Endothelial cell of umbilical vein (primary cell): Measurements from ENCODE around the gene TMEM107. TPM values are rescaled to one million over a fixed set of nuclear protein-coding genes. Genes with fewer than 3 reads are reported as not detected.

Source experiments
- BruUV-seq: library from RNA; stranded (reverse); fragments of 400-500 nt; replicated peaks from 2 replicates; lab custom pipeline; 2021; lab: Mats Ljungman, UMichigan
- CTCF ChIA-PET: fragments of 300-600, 350-600 bp; sonication (Branson Sonifier 250); formaldehyde crosslinking; loops from one replicate; lab custom pipeline; 2021; ENCODE audit warnings: antibody characterized with exemption, inconsistent platforms; lab: Charles Lee
- POLR2A ChIA-PET: fragments of 300-600, 350-600 bp; sonication (Branson Sonifier 250); formaldehyde crosslinking; loops from one replicate; lab custom pipeline; 2021; ENCODE audit warnings: antibody characterized with exemption, inconsistent platforms; lab: Charles Lee
- DNase-seq: peaks from one replicate; pipeline ENCODE4 v3.0.0-alpha.2; 2011; ENCODE audit warnings: low read depth, low spot score
- FAIRE-seq: peaks from 2 replicates; lab custom pipeline; 2011; peaks lifted over from hg19 to GRCh38; lab: Jason Lieb, UNC
- H2AFZ ChIP-seq: 2 replicates; pipeline ENCODE4 v1.6.0; 2012; ENCODE audit warnings: low read depth, low read length, control low read depth, inconsistent platforms
- H3K27ac ChIP-seq: 2 replicates; pipeline ENCODE4 v1.5.1; 2011; ENCODE audit warnings: low read depth, mild to moderate bottlenecking, control low read depth, low read length, moderate library complexity; ENCODE audit not compliant: insufficient read depth
- H3K27me3 ChIP-seq, 2 experiments: 2 replicates each; pipeline versions ENCODE4 v1.6.0 to v1.6.1; 2011; ENCODE audit warnings: low read length in 2 of 2, mixed read lengths in 1 of 2; ENCODE audit not compliant: control insufficient read depth in 2 of 2, insufficient read depth in 2 of 2
- H3K36me3 ChIP-seq, 2 experiments: 2 replicates in 1 of 2; 3 replicates in 1 of 2; pipeline ENCODE4 v1.5.1; 2011; ENCODE audit warnings: low read length in 2 of 2, mild to moderate bottlenecking in 1 of 2, moderate library complexity in 1 of 2; ENCODE audit not compliant: control insufficient read depth in 2 of 2, insufficient read depth in 2 of 2; ENCODE audit errors: extremely low read depth in 1 of 2
- H3K4me1 ChIP-seq: 3 replicates; pipeline ENCODE4 v1.5.1; 2011; ENCODE audit warnings: mild to moderate bottlenecking, low read length; ENCODE audit not compliant: control insufficient read depth, insufficient read depth; ENCODE audit errors: extremely low read depth
- H3K4me2 ChIP-seq: 2 replicates; pipeline ENCODE4 v1.6.1; 2011; ENCODE audit warnings: low read length, control low read depth, mixed read lengths; ENCODE audit not compliant: insufficient read depth
- H3K4me3 ChIP-seq, 3 experiments: fragments of 200-600 bp in 1 of 3; sonication (generic), shearing (Covaris generic) in 1 of 3; replicated peaks in 1 of 3; 2 replicates each; pipeline ENCODE4 v1.5.1; 2011 to 2016; ENCODE audit warnings: control low read depth in 3 of 3, low read length in 3 of 3, mild to moderate bottlenecking in 2 of 3, inconsistent platforms in 1 of 3, low read depth in 1 of 3, moderate library complexity in 1 of 3; ENCODE audit not compliant: insufficient read depth in 1 of 3
- H3K79me2 ChIP-seq: 2 replicates; pipeline ENCODE4 v1.6.0; 2012; ENCODE audit warnings: low read length, inconsistent platforms; ENCODE audit not compliant: control insufficient read depth, insufficient read depth
- H3K9ac ChIP-seq: replicated peaks from 2 replicates; pipeline ENCODE3; 2011; ENCODE audit warnings: low read length, control low read depth; ENCODE audit not compliant: insufficient read depth; ENCODE audit errors: extremely low read depth
- H3K9me1 ChIP-seq: replicated peaks from 3 replicates; pipeline ENCODE4 v1.6.0; 2011; ENCODE audit warnings: mild to moderate bottlenecking, low read length; ENCODE audit not compliant: control insufficient read depth, insufficient read depth; ENCODE audit errors: extremely low read depth
- H3K9me3 ChIP-seq: replicated peaks from 2 replicates; pipeline ENCODE4 v1.5.1; 2012; ENCODE audit warnings: low read length, inconsistent platforms; ENCODE audit not compliant: control insufficient read depth, insufficient read depth
- H4K20me1 ChIP-seq: replicated peaks from 2 replicates; pipeline ENCODE3; 2011; ENCODE audit warnings: mild to moderate bottlenecking, low read length; ENCODE audit not compliant: control insufficient read depth, insufficient read depth; ENCODE audit errors: extremely low read depth
- EZH2 ChIP-seq: IDR thresholded peaks from 2 replicates; pipeline ENCODE4 v1.6.1; 2012; ENCODE audit warnings: borderline replicate concordance, low read depth, mild to moderate bottlenecking, moderate library complexity, low read length, inconsistent platforms; ENCODE audit not compliant: severe bottlenecking
- FOS ChIP-seq: IDR thresholded peaks from 2 replicates; pipeline ENCODE4 v1.6.1; 2011; ENCODE audit warnings: mild to moderate bottlenecking, low read length, moderate library complexity, borderline replicate concordance; ENCODE audit not compliant: insufficient read depth
- GATA2 ChIP-seq: IDR thresholded peaks from 2 replicates; pipeline ENCODE4 v1.7.0; 2011; ENCODE audit warnings: low read depth, mild to moderate bottlenecking, moderate library complexity, mixed read lengths, low read length; ENCODE audit not compliant: insufficient read length, insufficient read depth
- JUN ChIP-seq: IDR thresholded peaks from 2 replicates; pipeline ENCODE4 v1.6.1; 2011; ENCODE audit warnings: borderline replicate concordance, low read depth; ENCODE audit not compliant: insufficient read length, insufficient read depth
- MYC ChIP-seq: IDR thresholded peaks from one replicate; pipeline ENCODE4 v1.6.1; 2011; ENCODE audit warnings: mild to moderate bottlenecking, low read depth, low read length
- POLR2A ChIP-seq: IDR thresholded peaks from 2 replicates; pipeline ENCODE4 v1.6.1; 2012; ENCODE audit warnings: low read depth, mild to moderate bottlenecking, control low read depth, low read length
- POLR2AphosphoS5 ChIP-seq: IDR thresholded peaks from 2 replicates; pipeline ENCODE4 v1.6.1; 2012; ENCODE audit warnings: low read depth, mild to moderate bottlenecking, control low read depth, low read length, moderate library complexity; ENCODE audit not compliant: insufficient read depth
- dilution Hi-C: fragments of 300-500 bp; cut with MboI; formaldehyde crosslinking; loops from one replicate; pipeline ENCODE4 v1.15.0; 2019; ENCODE audit warnings: low sequenced_read_pairs; ENCODE audit not compliant: extremely low pct_ligation_motif_present
- intact Hi-C: fragments of 100-400 bp; cut with micrococcal nuclease; formaldehyde crosslinking; loops from one replicate; pipeline ENCODE4 v1.10.0; 2022
- polyA plus RNA-seq, 4 experiments: library from polyadenylated mRNA; depleted of rRNA in 3 of 4; stranded (reverse) in 3 of 4; unstranded in 1 of 4; fragments of >200 nt; gene quantifications; 2 replicates each; pipeline versions ENCODE4 v1.2.1 to v1.2.3, GENCODE V29; 2011 to 2012; ENCODE audit warnings: missing spikeins in 1 of 4
- total RNA-seq: library from RNA; stranded (reverse); gene quantifications from 2 replicates; pipeline ENCODE4 v1.2.3, GENCODE V29; 2021
- TF ChIP-seq, protein P1 (sequence below), 2 donors: IDR thresholded peaks; 1 replicate in 1 of 2; 2 replicates in 1 of 2; pipeline ENCODE4 v1.5.1; 2011; ENCODE audit warnings: low read length in 2 of 2, mild to moderate bottlenecking in 2 of 2, moderate library complexity in 2 of 2, control low read depth in 1 of 2, inconsistent platforms in 1 of 2, low read depth in 1 of 2; ENCODE audit not compliant: insufficient read depth in 1 of 2; ENCODE audit errors: extremely low read depth in 1 of 2
- TF ChIP-seq, protein P2 (sequence below): IDR thresholded peaks from 2 replicates; pipeline ENCODE4 v1.6.1; 2011; ENCODE audit not compliant: insufficient read depth, insufficient read length

The TMEM107 gene
- total and polyA plus RNA-seq, 2 donors (not counting 3 experiments of a cell fraction or from before 2014, with no cell fraction given) = 20.4 to 31.6 TPM

DNA sequence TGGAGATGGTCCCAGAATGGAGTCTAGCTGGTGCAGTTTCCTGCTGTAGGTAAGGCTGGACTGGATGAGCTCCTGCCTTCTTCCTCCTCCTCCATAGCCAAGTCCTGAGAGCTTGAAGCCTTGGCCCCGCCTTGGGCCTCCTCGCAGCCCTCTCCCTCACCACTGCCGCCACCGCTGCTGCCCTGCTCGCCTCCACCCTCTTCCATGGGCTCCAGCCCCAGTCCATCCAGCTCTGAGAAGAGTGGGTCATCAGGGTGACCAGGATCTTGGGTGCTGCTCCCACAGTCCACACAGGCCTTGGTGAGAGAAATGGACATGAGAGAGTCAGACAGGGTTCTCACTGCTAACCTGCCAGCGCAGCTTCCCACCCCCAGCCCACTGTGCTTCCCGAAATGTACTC is 35.1 kb downstream of the TMEM107 start:
- Histone ChIP-seq H3K4me1 (peaks cover 14% of the 10 kb centered on the region), H3K27ac (no peak overlapping the region), H4K20me1 (no peaks in the 10 kb centered on the region), H2AFZ (no peak overlapping the region), H3K9me3 (no peaks in the 10 kb centered on the region), H3K36me3 (peaks cover 0 to 41% of the 10 kb centered on the region in 2 experiments), H3K4me2 (no peak overlapping the region), H3K27me3 (no peaks in the 10 kb centered on the region), H3K9ac (no peak overlapping the region), H3K79me2 (no peaks in the 10 kb centered on the region), H3K9me1 (no peaks in the 10 kb centered on the region), H3K4me3 (no peak overlapping the region)
- intact Hi-C loops (no loop called here), dilution Hi-C loops (no loop called here)
- FAIRE-seq (no peak), DNase-seq (no peak)
- CTCF ChIA-PET = interaction anchor here (3.4 to 5.6 kb wide), 2 partner anchors 10 to 18 kb away, joined by 28 to 72 read pairs; partner anchors contain the start of gene PER1
- POLR2A ChIA-PET = interaction anchor here (0.8 kb wide), 1 partner anchor 32 kb away, joined by 3 read pairs; no protein-coding TSS in a partner anchor
- no TSS peak for BruUV-seq
- TF ChIP-seq POLR2A (no peak), FOS (no peak), EZH2 (no peak), GATA2 (no peak), MYC (no peak), POLR2AphosphoS5 (no peak), JUN (no peak)
- TF ChIP-seq, protein P1, sequence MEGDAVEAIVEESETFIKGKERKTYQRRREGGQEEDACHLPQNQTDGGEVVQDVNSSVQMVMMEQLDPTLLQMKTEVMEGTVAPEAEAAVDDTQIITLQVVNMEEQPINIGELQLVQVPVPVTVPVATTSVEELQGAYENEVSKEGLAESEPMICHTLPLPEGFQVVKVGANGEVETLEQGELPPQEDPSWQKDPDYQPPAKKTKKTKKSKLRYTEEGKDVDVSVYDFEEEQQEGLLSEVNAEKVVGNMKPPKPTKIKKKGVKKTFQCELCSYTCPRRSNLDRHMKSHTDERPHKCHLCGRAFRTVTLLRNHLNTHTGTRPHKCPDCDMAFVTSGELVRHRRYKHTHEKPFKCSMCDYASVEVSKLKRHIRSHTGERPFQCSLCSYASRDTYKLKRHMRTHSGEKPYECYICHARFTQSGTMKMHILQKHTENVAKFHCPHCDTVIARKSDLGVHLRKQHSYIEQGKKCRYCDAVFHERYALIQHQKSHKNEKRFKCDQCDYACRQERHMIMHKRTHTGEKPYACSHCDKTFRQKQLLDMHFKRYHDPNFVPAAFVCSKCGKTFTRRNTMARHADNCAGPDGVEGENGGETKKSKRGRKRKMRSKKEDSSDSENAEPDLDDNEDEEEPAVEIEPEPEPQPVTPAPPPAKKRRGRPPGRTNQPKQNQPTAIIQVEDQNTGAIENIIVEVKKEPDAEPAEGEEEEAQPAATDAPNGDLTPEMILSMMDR (IDR thresholded peaks at IDR 0.05; ENCODE audit: extremely low read depth in 1 of 2, insufficient read depth in 1 of 2, low read depth in 1 of 2, low read length in 2 of 2) = no peak
- TF ChIP-seq, protein P2, sequence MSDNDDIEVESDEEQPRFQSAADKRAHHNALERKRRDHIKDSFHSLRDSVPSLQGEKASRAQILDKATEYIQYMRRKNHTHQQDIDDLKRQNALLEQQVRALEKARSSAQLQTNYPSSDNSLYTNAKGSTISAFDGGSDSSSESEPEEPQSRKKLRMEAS = no peak
